ACC112 (cell line): ENCODE results near the gene POC5.
"Not testable (repeated sequence)": the region's sequence is repeated elsewhere in the genome, so short reads cannot be mapped to it uniquely, and the experiment has no call there.

ENCODE experiments used
- H2AFZ ChIP-seq: fragments of 200-600 bp; sonication (generic); one replicate; pipeline ENCODE4 v1.6.0; 2017; ENCODE audit warnings: antibody characterized with exemption, low read length; ENCODE audit not compliant: unreplicated experiment
- H3K27ac ChIP-seq: fragments of 200-600 bp; sonication (generic); 2 replicates; pipeline ENCODE4 v1.5.1; 2014; ENCODE audit warnings: low read depth, mild to moderate bottlenecking, antibody characterized with exemption, low read length, moderate library complexity
- H3K27me3 ChIP-seq: fragments of 200-600 bp; sonication (generic); 2 replicates; pipeline ENCODE4 v1.6.1; 2014; ENCODE audit warnings: mild to moderate bottlenecking, antibody characterized with exemption, low read length, moderate library complexity, mixed read lengths; ENCODE audit not compliant: insufficient read depth
- H3K36me3 ChIP-seq: fragments of 200-600 bp; sonication (generic); 2 replicates; pipeline ENCODE4 v1.6.1; 2016; ENCODE audit warnings: mild to moderate bottlenecking, antibody characterized with exemption, low read length, moderate library complexity, mixed read lengths; ENCODE audit not compliant: insufficient read depth
- H3K4me1 ChIP-seq: fragments of 200-600 bp; sonication (generic); one replicate; pipeline ENCODE4 v1.6.1; 2016; ENCODE audit warnings: low read length, mixed read lengths; ENCODE audit not compliant: insufficient read depth, unreplicated experiment, control insufficient read depth
- H3K4me3 ChIP-seq: fragments of 200-600 bp; sonication (generic); 2 replicates; pipeline ENCODE4 v1.5.1; 2014; ENCODE audit warnings: mild to moderate bottlenecking, low read depth, low read length
- H3K79me2 ChIP-seq: fragments of 200-600 bp; sonication (generic); one replicate; pipeline ENCODE4 v1.6.0; 2016; ENCODE audit warnings: low read length; ENCODE audit not compliant: control insufficient read depth, unreplicated experiment, insufficient read depth

The POC5 gene

GRCh38 chr5:75729321-75729720, 12.1 kb upstream of the POC5 start:
- no peaks in the 10 kb centered on the region for H3K4me1 ChIP-seq
- no peaks in the 10 kb centered on the region for H3K79me2 ChIP-seq
- no peak overlapping the region for H2AFZ ChIP-seq
- H3K27ac ChIP-seq, result no peak overlapping the region
- H3K36me3 ChIP-seq, result no peaks in the 10 kb centered on the region
- no peak overlapping the region for H3K4me3 ChIP-seq
- peaks cover 46% of the 10 kb centered on the region for H3K27me3 ChIP-seq

- Histone ChIP-seq H3K4me1 (no peaks in the 10 kb centered on the region), H3K36me3 (no peaks in the 10 kb centered on the region), H3K27ac (no peak overlapping the region), H3K4me3 (no peak overlapping the region), H3K27me3 (peaks cover 47% of the 10 kb centered on the region), H2AFZ (no peak overlapping the region), H3K79me2 (no peaks in the 10 kb centered on the region)
These were observed 10.7 kb upstream of the POC5 start for GRCh38 chr5:75727931-75728330.

- not testable (repeated sequence) for H3K4me1 ChIP-seq, H3K4me3 ChIP-seq, H3K27ac ChIP-seq, H2AFZ ChIP-seq, H3K36me3 ChIP-seq, H3K79me2 ChIP-seq
- peaks cover 52% of the 10 kb centered on the region for H3K27me3 ChIP-seq
These were observed 9.0 kb upstream of the POC5 start for GRCh38 chr5:75726224-75726623.

- Histone ChIP-seq H3K4me1 (no peaks in the 10 kb centered on the region), H3K27ac (no peak overlapping the region), H3K4me3 (no peak overlapping the region), H3K27me3 (peaks cover 62% of the 10 kb centered on the region), H2AFZ (no peak overlapping the region), H3K36me3 (no peaks in the 10 kb centered on the region), H3K79me2 (no peaks in the 10 kb centered on the region)
These were observed 6.1 kb upstream of the POC5 start for GRCh38 chr5:75723378-75723777.

GRCh38 chr5:75721573-75721972, 4.3 kb upstream of the POC5 start:
- H2AFZ ChIP-seq, result no peak overlapping the region
- peaks cover 50% of the 10 kb centered on the region for H3K27me3 ChIP-seq

GRCh38 chr5:75720882-75721281, 3.6 kb upstream of the POC5 start:
- no peak overlapping the region for H2AFZ ChIP-seq
- H3K27me3 ChIP-seq, result peaks cover 47% of the 10 kb centered on the region
- H3K36me3 ChIP-seq, result no peaks in the 10 kb centered on the region
- peaks cover 4% of the 10 kb centered on the region for H3K4me1 ChIP-seq
- H3K4me3 ChIP-seq, result no peak overlapping the region
- peaks cover 9% of the 10 kb centered on the region for H3K79me2 ChIP-seq
- H3K27ac ChIP-seq, result no peak overlapping the region

More at GRCh38 chr5:75721573-75721972, 4.3 kb upstream of the POC5 start:
- peaks cover 3% of the 10 kb centered on the region for H3K79me2 ChIP-seq
- H3K27ac ChIP-seq, result no peak overlapping the region
- no peaks in the 10 kb centered on the region for H3K36me3 ChIP-seq
- no peaks in the 10 kb centered on the region for H3K4me1 ChIP-seq
- no peak overlapping the region for H3K4me3 ChIP-seq

DNA sequence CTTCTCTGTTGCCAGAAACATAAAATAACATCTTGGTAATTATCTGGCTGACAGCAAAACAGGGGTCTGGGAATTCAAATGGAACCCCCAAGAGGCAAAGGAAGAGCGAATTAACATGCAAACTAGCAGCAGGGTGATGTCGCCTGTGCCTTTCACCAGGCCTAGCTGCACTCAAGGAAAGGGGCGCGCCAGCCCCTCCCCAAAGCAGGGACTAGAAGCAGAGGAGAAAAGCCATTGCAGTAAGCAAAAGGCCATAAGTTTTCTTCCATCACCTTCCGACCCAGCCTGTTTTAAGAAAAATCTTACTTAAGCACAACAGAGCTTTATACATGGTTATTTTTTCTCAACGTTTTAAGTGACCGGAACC, 539 bp downstream of the POC5 start:
- Histone ChIP-seq H3K27me3 (peaks cover 24% of the 10 kb centered on the region; the same call in 1 of the 2 replicates), H3K79me2 (peaks cover 42% of the 10 kb centered on the region), H3K27ac (peak overlapping the region; percentile 73), H3K4me1 (peaks cover 10% of the 10 kb centered on the region), H3K36me3 (peaks cover 11% of the 10 kb centered on the region; the same call in 1 of the 2 replicates), H2AFZ (peak overlapping the region; percentile 89), H3K4me3 (peak overlapping the region; percentile 89)

GRCh38 chr5:75712091-75712490, 5.1 kb downstream of the POC5 start:
- H3K36me3 ChIP-seq, result peaks cover 13% of the 10 kb centered on the region
- peaks cover 17% of the 10 kb centered on the region for H3K4me1 ChIP-seq
- no peaks in the 10 kb centered on the region for H3K27me3 ChIP-seq
- no peak overlapping the region for H2AFZ ChIP-seq
- no peak overlapping the region for H3K4me3 ChIP-seq
- H3K79me2 ChIP-seq, result peaks cover 53% of the 10 kb centered on the region
- H3K27ac ChIP-seq, result no peak overlapping the region

DNA sequence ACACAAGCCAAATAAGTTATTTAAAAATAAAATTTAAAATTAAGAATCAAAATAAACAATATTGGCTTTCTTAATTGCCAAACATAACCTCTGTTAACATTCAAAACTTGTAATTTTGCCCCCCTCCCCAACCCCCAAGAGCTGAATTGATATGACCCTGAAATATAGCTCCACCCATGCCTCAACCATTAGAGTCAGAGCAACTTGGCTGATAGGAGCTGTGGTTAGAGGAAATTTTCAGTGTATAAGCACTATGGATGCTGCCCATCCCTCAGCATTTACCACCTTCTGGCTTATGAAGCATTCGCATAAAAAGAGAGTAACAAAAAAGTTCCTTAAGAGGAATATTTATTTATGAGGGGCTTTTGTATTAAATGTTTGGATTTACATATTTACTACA, 6.1 kb downstream of the POC5 start:
- H2AFZ ChIP-seq, result no peak overlapping the region
- H3K79me2 ChIP-seq, result peaks cover 47% of the 10 kb centered on the region
- H3K27me3 ChIP-seq, result no peaks in the 10 kb centered on the region
- H3K4me3 ChIP-seq, result no peak overlapping the region
- peaks cover 16% of the 10 kb centered on the region for H3K4me1 ChIP-seq
- peaks cover 13% of the 10 kb centered on the region for H3K36me3 ChIP-seq
- H3K27ac ChIP-seq, result no peak overlapping the region

GRCh38 chr5:75710637-75711036, 6.6 kb downstream of the POC5 start:
- Histone ChIP-seq H3K27me3 (no peaks in the 10 kb centered on the region), H3K4me3 (no peak overlapping the region), H3K27ac (no peak overlapping the region), H2AFZ (no peak overlapping the region), H3K79me2 (peaks cover 42% of the 10 kb centered on the region), H3K36me3 (peaks cover 13% of the 10 kb centered on the region), H3K4me1 (peaks cover 11% of the 10 kb centered on the region)

GRCh38 chr5:75707911-75708509, 9.2 kb downstream of the POC5 start:
- H3K4me1 ChIP-seq, result peaks cover 8% of the 10 kb centered on the region
- no peak overlapping the region; the same call in 1 of the 2 replicates for H3K27ac ChIP-seq
- no peak overlapping the region for H2AFZ ChIP-seq
- peaks cover 14% of the 10 kb centered on the region for H3K36me3 ChIP-seq
- H3K27me3 ChIP-seq, result no peaks in the 10 kb centered on the region
- H3K4me3 ChIP-seq, result no peak overlapping the region
- peaks cover 18% of the 10 kb centered on the region for H3K79me2 ChIP-seq
